HepG2 (cell line): ENCODE data around the gene RABGAP1L. TPM values are rescaled to one million over a fixed set of nuclear protein-coding genes. Genes with fewer than 3 reads are reported as not detected.

ENCODE experiments used
- ATAC-seq: fragments of 200-7000 bp; cut with Tn5 transposase; 3 replicates; pipeline ENCODE4 v1.9.1; 2020; ENCODE audit warnings: mild to moderate bottlenecking, moderate library complexity
- BruUV-seq: library from RNA; stranded (reverse); fragments of 400-500 nt; replicated peaks from 2 replicates; lab custom pipeline; 2021; lab: Mats Ljungman, UMichigan
- CTCF ChIA-PET: fragments of 300-600 bp; formaldehyde crosslinking; extraction: SDS; loops from one replicate; lab custom pipeline; 2021; ENCODE audit warnings: low total read pairs, inconsistent platforms, low intra/inter-chr PET ratio; lab: Yijun Ruan, JAX
- POLR2A ChIA-PET: fragments of 350-600 bp; sonication (Branson Sonifier 250); formaldehyde crosslinking; loops from one replicate; lab custom pipeline; 2020; ENCODE audit warnings: antibody characterized with exemption, inconsistent platforms; lab: Yijun Ruan, JAX
- DNase-seq: peaks from one replicate; pipeline ENCODE4 v3.0.0-alpha.2; 2015; ENCODE audit warnings: low spot score
- FAIRE-seq: peaks from 3 replicates; lab custom pipeline; 2011; peaks lifted over from hg19 to GRCh38; lab: Jason Lieb, UNC
- H2AFZ ChIP-seq: one replicate; pipeline ENCODE4 v1.6.1; 2011; ENCODE audit warnings: low read length, inconsistent platforms
- H3K27ac ChIP-seq: fragments of 300-600 bp; 3 replicates; pipeline ENCODE4 v1.8.0; 2011; ENCODE audit warnings: mixed run types, mild to moderate bottlenecking, mixed read lengths, low read length, inconsistent platforms; ENCODE audit not compliant: insufficient read depth; ENCODE audit errors: extremely low read length
- H3K27me3 ChIP-seq, 2 experiments: fragments of 200-600 bp in 1 of 2; 2 replicates in 1 of 2; 3 replicates in 1 of 2; pipeline versions ENCODE4 v1.6.0 to v1.8.0; 2011; ENCODE audit warnings: low read length in 2 of 2, mild to moderate bottlenecking in 2 of 2, moderate library complexity in 2 of 2, inconsistent platforms in 1 of 2; ENCODE audit not compliant: insufficient read depth in 2 of 2, control insufficient read depth in 1 of 2
- H3K36me3 ChIP-seq, 2 experiments: fragments of 200-600 bp in 1 of 2; replicated peaks in 1 of 2; 2 replicates in 1 of 2; 3 replicates in 1 of 2; pipeline versions ENCODE4 v1.5.1 to v1.8.0; 2011; ENCODE audit warnings: low read length in 2 of 2, inconsistent platforms in 1 of 2; ENCODE audit not compliant: insufficient read depth in 2 of 2, control insufficient read depth in 1 of 2
- H3K4me1 ChIP-seq: 2 replicates; pipeline ENCODE4 v1.5.1; 2012; ENCODE audit warnings: low read length, inconsistent platforms; ENCODE audit not compliant: insufficient read depth
- H3K4me2 ChIP-seq: 2 replicates; pipeline ENCODE4 v1.6.0; 2011; ENCODE audit warnings: low read depth, low read length, inconsistent platforms
- H3K4me3 ChIP-seq, 3 experiments: fragments of 200-600 bp in 1 of 3; sonication (generic), shearing (Covaris generic) in 1 of 3; replicated peaks in 1 of 3; 2 replicates each; pipeline ENCODE4 v1.5.1; 2011 to 2016; ENCODE audit warnings: low read length in 3 of 3, inconsistent platforms in 2 of 3, low read depth in 2 of 3, mild to moderate bottlenecking in 2 of 3, control low read depth in 1 of 3, mixed read lengths in 1 of 3; ENCODE audit not compliant: insufficient read depth in 1 of 3
- H3K79me2 ChIP-seq: one replicate; pipeline ENCODE4 v1.6.1; 2011; ENCODE audit warnings: low read length, inconsistent platforms; ENCODE audit not compliant: insufficient read depth
- H3K9ac ChIP-seq: 2 replicates; pipeline ENCODE4 v1.6.0; 2011; ENCODE audit warnings: mild to moderate bottlenecking, low read depth, low read length, inconsistent platforms; ENCODE audit not compliant: insufficient read depth
- H3K9me3 ChIP-seq: 2 replicates; pipeline ENCODE4 v1.5.1; 2012; ENCODE audit warnings: mild to moderate bottlenecking, low read length
- H4K20me1 ChIP-seq: 2 replicates; pipeline ENCODE4 v1.6.0; 2011; ENCODE audit warnings: inconsistent platforms, mild to moderate bottlenecking, low read length, moderate library complexity; ENCODE audit not compliant: insufficient read depth
- ARNT ChIP-seq: fragments of 450-650 bp; IDR thresholded peaks from 2 replicates; pipeline ENCODE4 v1.6.1; 2017
- RORA ChIP-seq: sonication (generic); formaldehyde crosslinking; IDR thresholded peaks from 2 replicates; pipeline ENCODE4 v1.5.0; 2020; ENCODE audit warnings: mild to moderate bottlenecking, missing genetic modification reagents, moderate library complexity
- ZNF350 ChIP-seq: sonication (generic); formaldehyde crosslinking; IDR thresholded peaks from 2 replicates; pipeline ENCODE4 v1.4.0; 2020; ENCODE audit warnings: mild to moderate bottlenecking, low read depth, missing genetic modification reagents, borderline replicate concordance
- ZNF382 ChIP-seq: sonication (generic); formaldehyde crosslinking; IDR thresholded peaks from 2 replicates; pipeline ENCODE4 v1.5.0; 2020; ENCODE audit warnings: missing genetic modification reagents, mild to moderate bottlenecking, borderline replicate concordance
- ZNF446 ChIP-seq: sonication (generic); formaldehyde crosslinking; IDR thresholded peaks from 2 replicates; pipeline ENCODE4 v1.5.0; 2020; ENCODE audit warnings: mild to moderate bottlenecking, missing genetic modification reagents
- ZNF792 ChIP-seq: IDR thresholded peaks from 2 replicates; pipeline ENCODE4 v1.6.1; 2016
- WGBS: methylation state at CpG from one replicate; pipeline ENCODE4 v1.1.6; 2017; ENCODE audit warnings: low lambda C conversion rate; 5-methylcytosine and 5-hydroxymethylcytosine counted together
- in situ Hi-C: cut with HindIII; loops from 2 replicates; pipeline ENCODE4 v1.10.0; 2017; ENCODE audit warnings: low pct_unique_long_range_greater_than_20kb; ENCODE audit not compliant: extremely low pct_ligation_motif_present
- intact Hi-C: fragments of 100-400 bp; cut with micrococcal nuclease; formaldehyde crosslinking; loops from one replicate; pipeline ENCODE4 v1.10.0; 2022; ENCODE audit not compliant: unreplicated experiment
- polyA plus RNA-seq, 8 experiments: library from polyadenylated mRNA; depleted of rRNA in 3 of 8; stranded (reverse) in 7 of 8; unstranded in 1 of 8; fragments of >200 nt; fragmentation: Illumina TruSeq in 4 of 8; extraction: Trizol in 4 of 8; gene quantifications; 2 replicates each; pipeline versions ENCODE4 v1.2.1 to v1.2.3, GENCODE V29; 2011 to 2016; ENCODE audit warnings: low read depth in 4 of 8, missing spikeins in 1 of 8, mixed read lengths in 1 of 8; ENCODE audit not compliant: insufficient read depth in 1 of 8
- total RNA-seq, 5 experiments: library from RNA; depleted of rRNA; stranded (reverse); fragments of >200 nt; fragmentation: Illumina TruSeq; extraction: Trizol; gene quantifications; 2 replicates each; pipeline ENCODE4 v1.2.3, GENCODE V29; 2016; ENCODE audit warnings: low read depth in 1 of 5
- TF ChIP-seq, protein P1 (sequence below): sonication (generic); formaldehyde crosslinking; conservative IDR thresholded peaks from 2 replicates; pipeline ENCODE4 v1.4.0; 2020; ENCODE audit warnings: missing genetic modification reagents

RABGAP1L gene
- total and polyA plus RNA-seq, 2 of the 13 experiments (the other 11 are each of a cell fraction or from before 2014, with no cell fraction given) = 7.9 to 22.6 TPM

DNA sequence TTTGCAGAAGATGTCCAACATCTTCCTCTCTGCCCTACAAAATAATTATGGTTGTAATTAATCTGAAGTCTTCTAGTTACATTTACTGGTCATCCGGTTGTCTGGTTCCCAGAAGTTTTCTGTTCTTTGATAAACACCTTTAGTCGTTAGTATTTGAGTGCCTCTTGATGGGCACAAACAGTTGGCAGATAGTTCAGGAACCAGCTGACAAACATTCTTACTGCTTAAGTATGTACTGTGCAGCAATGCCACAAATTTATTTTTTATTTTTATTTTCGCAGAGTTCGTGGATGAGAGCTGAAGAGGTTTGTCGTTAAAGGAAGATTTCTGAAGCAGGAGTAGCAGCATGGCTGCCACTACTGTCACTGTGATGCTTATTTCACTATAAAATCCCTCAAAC is 84.7 kb downstream of the RABGAP1L start:
- TF ChIP-seq ZNF792 (CRISPR knock-in tag) = no peak
- no peak for TF ChIP-seq ZNF446 (CRISPR knock-in tag)
- TF ChIP-seq, protein P1, sequence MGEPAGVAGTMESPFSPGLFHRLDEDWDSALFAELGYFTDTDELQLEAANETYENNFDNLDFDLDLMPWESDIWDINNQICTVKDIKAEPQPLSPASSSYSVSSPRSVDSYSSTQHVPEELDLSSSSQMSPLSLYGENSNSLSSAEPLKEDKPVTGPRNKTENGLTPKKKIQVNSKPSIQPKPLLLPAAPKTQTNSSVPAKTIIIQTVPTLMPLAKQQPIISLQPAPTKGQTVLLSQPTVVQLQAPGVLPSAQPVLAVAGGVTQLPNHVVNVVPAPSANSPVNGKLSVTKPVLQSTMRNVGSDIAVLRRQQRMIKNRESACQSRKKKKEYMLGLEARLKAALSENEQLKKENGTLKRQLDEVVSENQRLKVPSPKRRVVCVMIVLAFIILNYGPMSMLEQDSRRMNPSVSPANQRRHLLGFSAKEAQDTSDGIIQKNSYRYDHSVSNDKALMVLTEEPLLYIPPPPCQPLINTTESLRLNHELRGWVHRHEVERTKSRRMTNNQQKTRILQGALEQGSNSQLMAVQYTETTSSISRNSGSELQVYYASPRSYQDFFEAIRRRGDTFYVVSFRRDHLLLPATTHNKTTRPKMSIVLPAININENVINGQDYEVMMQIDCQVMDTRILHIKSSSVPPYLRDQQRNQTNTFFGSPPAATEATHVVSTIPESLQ (CRISPR knock-in tag) = no peak
- TF ChIP-seq ZNF350 (CRISPR knock-in tag) = no peak
- TF ChIP-seq ARNT = no peak
- TF ChIP-seq RORA (CRISPR knock-in tag) = no peak
- in situ Hi-C loops (no loop called here), intact Hi-C loops (no loop called here)
- Histone ChIP-seq H3K9ac (no peak overlapping the region), H3K79me2 (no peaks in the 10 kb centered on the region), H3K36me3 (peaks cover 0 to 12% of the 10 kb centered on the region in 2 experiments; a peak in 1 of 5 replicates), H2AFZ (no peak overlapping the region), H3K9me3 (no peaks in the 10 kb centered on the region), H4K20me1 (no peaks in the 10 kb centered on the region), H3K27ac (no peak overlapping the region), H3K27me3 (no peaks in the 10 kb centered on the region), H3K4me3 (no peak overlapping the region), H3K4me2 (no peak overlapping the region), H3K4me1 (peaks cover 19% of the 10 kb centered on the region)
- no peak for FAIRE-seq
- CTCF ChIA-PET = no interaction called here
- DNase-seq = no peak
- WGBS = 97% methylated on average over 5 of the region's 5 CpGs
- ATAC-seq = no peak
- POLR2A ChIA-PET = no interaction called here
- no TSS peak for BruUV-seq

DNA sequence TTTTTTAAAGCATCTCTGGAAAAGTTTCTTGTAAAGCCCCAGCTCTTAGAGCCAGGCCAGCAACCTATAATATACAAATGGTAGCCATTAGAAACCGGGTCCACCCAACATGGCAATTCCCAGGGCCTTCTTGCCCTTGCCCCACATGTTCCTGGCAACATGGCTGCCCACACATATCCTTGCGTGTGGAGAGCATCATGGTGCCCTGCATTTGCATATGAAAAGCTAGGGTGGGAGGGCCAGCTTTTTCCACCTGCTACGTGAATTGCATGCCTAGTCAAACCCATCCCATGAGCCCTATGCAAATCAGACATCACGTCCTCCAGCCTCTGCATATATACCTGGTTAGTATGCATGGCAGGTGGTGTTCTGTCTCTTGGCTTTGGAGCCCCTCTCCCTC is 88.2 kb downstream of the RABGAP1L start:
- Histone ChIP-seq H3K4me3 (no peak overlapping the region), H3K27me3 (no peaks in the 10 kb centered on the region), H3K4me2 (no peak overlapping the region), H3K9me3 (no peaks in the 10 kb centered on the region), H3K9ac (no peak overlapping the region), H3K79me2 (no peaks in the 10 kb centered on the region), H3K36me3 (peaks cover 0 to 12% of the 10 kb centered on the region in 2 experiments; a peak in 1 of 5 replicates), H4K20me1 (no peaks in the 10 kb centered on the region), H2AFZ (no peak overlapping the region), H3K27ac (no peak overlapping the region), H3K4me1 (no peaks in the 10 kb centered on the region)
- ATAC-seq = no peak
- POLR2A ChIA-PET = no interaction called here
- intact Hi-C loops = no loop called here
- no peak for FAIRE-seq
- no peak for DNase-seq
- CTCF ChIA-PET = no interaction called here
- no peak for TF ChIP-seq ZNF382 (CRISPR knock-in tag)
- BruUV-seq = no TSS peak
- 95% methylated on average over 4 of the region's 4 CpGs for WGBS
- in situ Hi-C loops = no loop called here
